Endometrial microvascular endothelial cells (primary cell): ENCODE measurements around the gene NDE1. TPM values are rescaled to one million over a fixed set of nuclear protein-coding genes. Genes with fewer than 3 reads are reported as not detected.
"Not testable (repeated sequence)": the region's sequence is repeated elsewhere in the genome, so short reads cannot be mapped to it uniquely, and the experiment has no call there.

Experiments
- in situ Hi-C: cut with HindIII; loops from 2 replicates; pipeline ENCODE4 v1.10.0; 2017; ENCODE audit warnings: low sequenced_read_pairs, low pct_unique_long_range_greater_than_20kb; ENCODE audit errors: inconsistent ontology term
- total RNA-seq: library from RNA; depleted of rRNA; stranded (reverse); fragments of >200 nt; gene quantifications from one replicate; pipeline ENCODE4 v1.2.3, GENCODE V29; 2015; ENCODE audit errors: inconsistent ontology term

The NDE1 gene
- total RNA-seq, 1 donor from 2014 or later, result 57.4 TPM

- in situ Hi-C loops, result no loop called here
Measured at GRCh38 chr16:15647294-15648014, 2.6 kb upstream of the NDE1 start.

DNA sequence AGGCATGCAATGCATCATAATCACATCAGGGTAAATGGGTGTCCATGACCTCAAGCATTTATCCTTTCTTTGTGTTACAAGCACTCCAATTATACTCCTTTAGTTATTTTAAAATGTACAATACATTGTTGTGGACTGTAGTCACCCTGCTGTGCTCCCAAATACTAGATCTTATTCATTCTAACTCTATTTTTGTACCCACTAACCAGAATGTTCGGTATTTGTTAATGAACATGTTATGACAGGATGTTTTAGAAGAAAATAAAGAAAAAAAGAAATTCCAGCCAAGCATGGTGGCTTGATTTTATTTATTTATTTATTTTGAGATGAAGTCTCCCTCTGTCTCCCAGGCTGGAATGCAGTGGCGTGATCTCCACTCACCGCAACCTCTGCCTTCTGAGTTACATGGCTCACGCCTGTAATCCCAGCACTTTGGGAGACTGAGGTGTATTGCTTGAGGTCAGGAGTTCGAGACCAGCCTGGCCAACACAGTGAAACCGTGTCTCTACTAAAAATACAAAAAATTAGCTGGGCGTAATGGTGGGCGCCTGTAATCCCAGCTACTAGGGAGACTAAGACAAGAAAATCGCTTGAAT is 1.8 kb upstream of the NDE1 start:
- in situ Hi-C loops, result no loop called here

DNA sequence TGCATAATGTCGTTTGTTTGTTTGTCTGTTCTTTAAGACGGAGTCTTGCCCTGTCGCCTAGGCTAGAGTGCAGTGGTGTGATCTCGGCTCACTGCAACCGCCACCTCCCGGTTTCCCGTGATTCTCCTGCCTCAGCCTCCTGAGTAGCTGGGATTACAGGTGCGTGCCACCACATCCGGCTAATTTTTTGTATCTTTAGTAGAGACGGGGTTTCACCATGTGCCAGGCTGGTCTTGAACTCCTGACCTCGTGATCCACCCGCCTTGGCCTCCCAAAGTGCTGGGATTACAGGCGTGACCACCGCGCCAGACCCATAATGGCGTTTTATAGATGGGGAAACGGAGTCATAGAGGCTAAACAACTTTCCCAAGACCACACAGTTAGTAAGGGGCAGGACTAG is 734 bp upstream of the NDE1 start:
- in situ Hi-C loops, result not testable (repeated sequence)

DNA sequence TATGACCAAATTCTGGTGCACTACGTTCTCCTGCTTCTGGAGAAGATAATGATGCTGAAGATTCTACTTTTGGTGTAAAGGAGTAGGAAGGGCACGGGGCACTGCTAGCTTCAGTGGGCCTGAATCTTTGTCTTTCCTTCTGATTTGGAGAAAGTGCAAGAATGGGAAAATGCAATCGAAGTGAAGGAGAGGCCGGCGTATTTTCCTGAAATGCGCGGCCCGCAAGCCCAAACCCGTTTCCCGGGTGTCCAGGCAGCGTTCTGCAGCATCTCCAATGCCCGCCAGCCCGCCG is 372 bp upstream of the NDE1 start:
- in situ Hi-C loops, result no loop called here

- in situ Hi-C loops, result no loop called here
Measured at GRCh38 chr16:15650698-15651171, 690 bp downstream of the NDE1 start.

- in situ Hi-C loops, result no loop called here
Measured at GRCh38 chr16:15652293-15653001, 2.4 kb downstream of the NDE1 start.

DNA sequence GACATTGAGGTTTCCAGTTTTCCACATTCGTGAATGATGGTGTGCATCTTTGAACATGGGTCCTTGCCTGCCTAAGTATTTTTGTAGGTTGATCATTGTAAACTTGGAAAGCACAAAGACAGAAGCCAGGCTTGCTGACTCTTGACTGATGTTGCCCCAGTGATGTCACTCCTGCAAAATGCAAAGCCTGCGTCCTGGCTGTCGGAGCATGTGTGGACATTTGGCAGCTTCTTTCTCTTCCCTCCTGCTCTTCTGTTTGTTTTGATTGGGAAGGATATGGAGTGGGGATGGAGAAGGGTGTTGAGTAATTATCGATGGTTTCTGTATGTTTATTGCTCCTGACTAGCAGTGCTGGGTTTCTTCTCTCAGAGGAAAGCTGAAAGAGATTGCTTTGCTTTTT is 3.2 kb downstream of the NDE1 start:
- in situ Hi-C loops, result no loop called here

DNA sequence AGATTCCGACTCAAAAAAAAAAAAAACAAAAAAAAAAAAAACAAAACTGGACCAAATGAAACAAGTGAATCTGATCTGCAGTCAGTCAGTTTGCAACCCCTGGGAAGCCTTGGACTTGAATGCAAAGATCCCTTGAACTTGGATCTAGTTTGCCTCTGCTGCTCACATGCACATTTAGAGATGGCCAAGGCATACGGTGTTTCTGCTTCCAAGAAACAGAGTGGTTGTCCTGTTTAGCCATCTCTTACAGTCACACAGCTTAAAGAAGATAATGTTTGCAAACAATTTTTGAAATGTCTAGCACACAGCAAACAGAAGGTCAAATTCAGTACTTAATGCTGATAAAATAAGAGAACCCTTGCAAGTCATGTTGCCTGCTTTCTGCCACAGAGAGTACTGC is 4.5 kb downstream of the NDE1 start:
- in situ Hi-C loops, result no loop called here

DNA sequence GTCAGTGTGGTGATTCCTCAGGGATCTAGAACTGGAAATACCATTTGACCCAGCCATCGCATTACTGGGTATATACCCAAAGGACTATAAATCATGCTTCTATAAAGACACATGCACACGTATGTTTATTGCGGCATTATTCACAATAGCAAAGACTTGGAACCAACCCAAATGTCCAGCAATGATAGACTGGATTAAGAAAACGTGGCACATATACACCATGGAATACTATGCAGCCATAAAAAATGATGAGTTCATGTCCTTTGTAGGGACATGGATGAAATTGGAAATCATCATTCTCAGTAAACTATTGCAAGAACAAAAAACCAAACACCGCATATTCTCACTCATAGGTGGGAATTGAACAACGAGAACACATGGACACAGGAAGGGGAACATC is 5.5 kb downstream of the NDE1 start:
- in situ Hi-C loops, result not testable (repeated sequence)

- in situ Hi-C loops, result no loop called here
Measured at GRCh38 chr16:15658149-15658548, 8.1 kb downstream of the NDE1 start.

DNA sequence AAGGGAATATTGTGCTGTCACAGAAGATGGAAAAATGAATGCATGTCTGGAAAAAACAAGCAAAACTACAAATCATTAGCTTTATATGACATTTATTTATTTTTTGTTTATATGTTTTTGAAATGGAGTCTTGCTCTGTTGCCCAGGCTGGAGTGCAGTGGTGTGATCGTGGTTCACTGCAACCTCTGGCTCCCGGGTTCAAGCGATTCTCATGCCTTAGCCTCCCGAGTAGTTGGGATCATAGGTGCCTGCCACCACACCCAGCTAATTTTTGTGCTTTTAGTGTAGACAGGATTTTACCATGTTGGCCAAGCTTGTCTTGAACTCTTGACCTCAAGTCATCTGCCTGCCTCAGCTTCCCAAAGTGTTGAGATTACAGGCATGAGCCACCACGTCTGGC is 8.5 kb downstream of the NDE1 start:
- in situ Hi-C loops, result no loop called here

DNA sequence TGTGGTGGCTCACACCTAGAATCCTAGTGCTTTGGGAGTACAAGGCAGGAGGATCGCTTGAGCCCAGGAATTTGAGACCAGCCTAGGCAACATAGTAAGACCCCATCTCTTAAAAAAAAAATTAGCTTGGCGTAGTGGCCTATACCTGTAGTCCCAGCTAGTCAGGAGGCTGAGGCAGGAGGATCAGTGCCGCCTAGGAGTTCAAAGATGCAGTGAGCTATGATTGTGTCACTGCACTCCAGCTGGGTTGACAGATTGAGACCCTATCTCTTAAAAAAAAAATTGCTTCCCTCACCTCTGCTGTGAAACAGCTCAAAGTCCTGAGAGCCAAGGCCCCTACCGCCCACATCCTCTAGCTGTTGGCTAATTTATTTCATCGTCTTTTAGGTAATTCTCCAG is 10.2 kb downstream of the NDE1 start:
- in situ Hi-C loops, result no loop called here

DNA sequence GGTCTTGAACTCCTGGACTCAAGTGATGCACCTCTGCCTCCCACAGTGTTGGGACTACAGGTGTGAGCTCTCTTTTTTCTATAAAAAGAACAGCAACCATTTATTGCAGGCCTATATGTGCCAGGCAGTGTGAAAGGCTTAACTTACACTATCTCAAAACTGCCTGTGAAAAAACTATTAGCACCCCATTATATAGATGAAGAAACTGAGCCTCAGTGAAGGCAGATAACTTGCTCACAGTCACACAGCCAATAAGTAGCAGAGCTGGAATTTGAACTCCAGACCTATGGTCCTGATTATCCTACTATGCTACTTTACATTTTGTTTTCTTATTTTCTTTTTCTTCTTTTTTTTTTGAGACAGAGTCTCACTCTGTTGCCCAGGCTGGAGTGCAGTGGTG is 15.1 kb downstream of the NDE1 start:
- in situ Hi-C loops, result no loop called here

DNA sequence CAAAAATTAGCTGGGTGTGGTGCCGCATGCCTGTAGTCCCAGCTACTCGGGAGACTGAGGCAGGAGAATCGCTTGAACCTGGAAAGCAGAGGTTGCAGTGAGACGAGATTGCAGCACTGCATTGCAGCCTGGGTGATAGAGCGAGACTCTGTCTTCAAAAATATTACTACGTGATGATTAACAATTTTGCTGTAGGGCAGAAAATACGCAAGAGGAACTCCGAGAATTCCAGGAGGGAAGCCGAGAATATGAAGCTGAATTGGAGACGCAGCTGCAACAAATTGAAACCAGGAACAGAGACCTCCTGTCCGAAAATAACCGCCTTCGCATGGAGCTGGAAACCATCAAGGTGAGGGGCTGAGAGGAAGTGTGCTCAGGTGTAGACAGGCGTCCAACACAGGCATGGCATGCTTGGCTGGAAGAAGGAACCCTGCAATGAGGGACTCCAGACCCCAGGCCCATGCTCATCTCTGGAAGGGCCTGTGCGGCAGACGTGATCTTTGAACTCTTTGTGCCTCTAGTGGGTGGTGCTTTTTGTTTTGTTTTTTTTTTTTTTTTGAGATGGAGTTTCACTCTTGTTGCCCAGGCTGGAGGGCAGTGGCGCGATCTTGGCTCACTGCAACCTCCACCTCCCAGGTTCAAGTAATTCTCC is 17.2 kb downstream of the NDE1 start:
- in situ Hi-C loops, result no loop called here

GRCh38 chr16:15671530-15672117 is 21.6 kb downstream of the NDE1 start:
- in situ Hi-C loops, result no loop called here

DNA sequence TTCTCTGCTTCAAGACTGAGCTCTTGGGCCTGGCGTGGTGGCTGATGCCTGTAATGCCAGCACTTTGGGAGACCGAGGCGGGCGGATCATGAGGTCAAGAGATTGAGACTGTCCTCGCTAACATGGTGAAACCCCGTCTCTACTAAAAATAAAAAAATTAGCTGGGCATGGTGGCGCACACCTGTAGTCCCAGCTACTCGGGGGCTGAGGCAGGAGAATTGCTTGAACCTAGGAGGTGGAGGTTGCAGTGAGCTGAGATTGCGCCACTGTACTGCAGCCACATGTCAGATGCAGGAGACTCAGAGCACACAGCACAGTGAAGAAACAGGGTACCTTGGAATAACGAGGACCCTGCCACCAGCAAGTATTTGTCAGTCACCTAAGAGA is 22.1 kb downstream of the NDE1 start:
- in situ Hi-C loops, result not testable (repeated sequence)

DNA sequence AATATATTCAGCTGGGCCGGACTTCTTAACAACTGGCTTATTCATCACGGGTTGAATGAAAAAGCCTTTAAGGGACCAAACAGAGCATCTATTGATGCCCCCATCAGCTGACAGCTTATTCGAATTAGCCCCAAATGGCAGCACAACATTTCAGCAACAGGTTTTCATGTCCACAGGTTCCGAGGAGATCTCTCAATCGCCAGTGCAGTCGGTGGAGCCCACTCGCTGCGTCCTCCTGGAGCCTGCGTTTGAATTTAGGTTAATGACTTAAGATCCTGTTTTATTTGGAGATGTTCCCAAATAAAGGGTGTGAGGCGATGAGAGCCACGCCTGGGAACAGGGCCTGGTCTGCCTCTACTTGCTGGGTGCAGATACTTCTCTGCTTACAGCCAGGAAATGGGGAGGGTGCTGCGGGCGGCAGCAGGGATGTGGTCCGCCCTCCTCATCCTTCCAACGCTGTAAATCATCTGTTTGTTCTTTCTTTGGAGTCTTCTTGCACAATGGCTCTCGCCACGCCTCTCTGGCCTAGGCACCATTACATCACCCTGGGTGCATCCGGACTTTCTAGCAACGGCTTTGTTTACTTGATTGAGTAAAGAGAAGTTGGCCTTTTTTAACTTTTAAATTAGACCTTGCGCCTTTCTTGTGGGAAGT is 22.6 kb downstream of the NDE1 start:
- in situ Hi-C loops, result no loop called here

DNA sequence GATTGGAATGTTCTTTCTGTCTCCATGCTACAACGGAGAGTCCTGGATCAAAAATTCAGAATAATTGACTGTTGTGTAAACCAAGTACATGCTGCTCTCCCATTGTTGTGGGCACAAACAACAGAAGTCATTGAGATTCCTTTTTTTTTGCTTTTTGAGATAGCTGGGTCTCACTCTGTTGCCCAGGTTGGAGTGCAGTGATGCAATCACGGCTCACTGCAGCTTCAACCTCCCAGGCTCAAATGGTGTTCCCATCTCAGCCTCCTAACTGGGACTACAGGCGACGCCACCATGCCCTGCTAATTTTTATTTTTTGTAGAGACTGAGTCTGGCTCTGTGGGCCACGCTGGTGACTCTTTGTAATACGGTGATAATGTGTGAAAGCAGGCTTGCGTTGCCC is 24.5 kb downstream of the NDE1 start:
- in situ Hi-C loops, result no loop called here

DNA sequence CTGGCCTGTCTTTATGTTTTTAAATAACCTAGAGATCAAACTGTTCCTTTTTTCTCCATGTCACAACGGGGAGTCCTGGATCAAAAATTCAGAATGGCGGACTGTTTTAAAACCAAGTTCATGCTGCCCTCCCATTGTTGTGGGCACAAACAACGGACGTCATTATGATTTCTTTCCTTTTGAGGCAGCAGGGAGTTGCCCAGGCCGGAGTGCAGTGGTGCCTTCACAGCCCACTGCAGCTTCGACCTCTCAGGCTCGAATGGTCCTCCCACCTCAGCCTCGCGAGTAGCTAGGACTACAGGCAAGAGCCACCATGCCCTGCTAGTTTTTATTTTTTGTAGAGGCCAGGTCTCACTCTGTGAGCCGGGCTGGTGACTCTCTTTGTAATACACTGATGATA is 26.5 kb downstream of the NDE1 start:
- in situ Hi-C loops, result no loop called here
